ENCODE measurements around the gene SYPL2. TPM values are rescaled to one million over a fixed set of nuclear protein-coding genes. Genes with fewer than 3 reads are reported as not detected.

Gene SYPL2
- total RNA-seq, 1 experiment from 2014 or later = 1.3 TPM

GRCh38 chr1:109493805-109494539 is 27.6 kb downstream of the SYPL2 start, which contains the start of gene CYB561D1:
TSS of gene CYB561D1 (plus strand) at chr1:109494094. CDS start at chr1:109494140, 46 bp downstream.
- RAD21 ChIA-PET (ENCODE audit: low non-redundant PET in 1 of 2, low total read pairs in 2 of 2, uncharacterized antibody in 2 of 2, unreplicated experiment in 2 of 2) = interaction anchor here in 1 of 2 experiments (0.6 kb wide), 1 partner anchor 38 kb away, joined by 5 read pairs; no protein-coding TSS in a partner anchor
- POLR2A ChIA-PET = interaction anchor here (0.6 to 1.6 kb wide), 3 partner anchors 19 to 68 kb away, joined by 3 to 4 read pairs (median 3); partner anchors contain the start of gene PSMA5
- no peaks in the 10 kb centered on the region for H3K9me2 ChIP-seq (ENCODE audit: insufficient read depth)
- TF ChIP-seq RAD21 (IDR thresholded peaks at IDR 0.05; ENCODE audit: low read depth) (peak; percentile 49), ZFX (IDR thresholded peaks at IDR 0.05) (peak; percentile 29; the same call in 1 of the 2 replicates), MAX (IDR thresholded peaks at IDR 0.05) (peak; percentile 82), REST (IDR thresholded peaks at IDR 0.05; ENCODE audit: low read depth) (no peak), TCF7L2 (IDR thresholded peaks at IDR 0.05; ENCODE audit: borderline replicate concordance, extremely low read depth, insufficient read depth, insufficient read length) (peak; percentile 24), SRF (IDR thresholded peaks at IDR 0.05; ENCODE audit: low read depth) (no peak), SP1 (IDR thresholded peaks at IDR 0.05; ENCODE audit: low read depth) (peak; percentile 41; the same call in 1 of the 2 replicates), YY1 (IDR thresholded peaks at IDR 0.05; ENCODE audit: extremely low read depth, insufficient replicate concordance, low read depth, low read length) (peak; percentile 58), CBX3 (IDR thresholded peaks at IDR 0.05; ENCODE audit: low read depth) (no peak; the same call in 1 of the 2 replicates), SIN3A (IDR thresholded peaks at IDR 0.05; ENCODE audit: low read depth) (peak; percentile 89), CTCF (IDR thresholded peaks at IDR 0.05 in 2 of 3, conservative IDR thresholded peaks at IDR 0.05 in 1 of 3; ENCODE audit: borderline replicate concordance in 1 of 3, insufficient read depth in 1 of 3, low read depth in 2 of 3, low read length in 2 of 3) (peak; percentile 77 to 98 (median 85)), FOSL1 (IDR thresholded peaks at IDR 0.05; ENCODE audit: low read depth) (no peak), ZNF274 (IDR thresholded peaks at IDR 0.05; ENCODE audit: low read depth, low read length) (no peak), ZBTB33 (IDR thresholded peaks at IDR 0.05; ENCODE audit: extremely low read depth, insufficient replicate concordance, low read length) (peak; percentile 87), CEBPB (IDR thresholded peaks at IDR 0.05; ENCODE audit: low read depth) (no peak), POLR2AphosphoS5 (IDR thresholded peaks at IDR 0.05; ENCODE audit: low read depth, low read length) (peak; percentile 84)
- TF ChIP-seq, protein P1, sequence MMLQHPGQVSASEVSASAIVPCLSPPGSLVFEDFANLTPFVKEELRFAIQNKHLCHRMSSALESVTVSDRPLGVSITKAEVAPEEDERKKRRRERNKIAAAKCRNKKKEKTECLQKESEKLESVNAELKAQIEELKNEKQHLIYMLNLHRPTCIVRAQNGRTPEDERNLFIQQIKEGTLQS (IDR thresholded peaks at IDR 0.05) = no peak

More at GRCh38 chr1:109493805-109494539, 27.6 kb downstream of the SYPL2 start, which contains the start of gene CYB561D1:
- peak within 1 kb of the TSS; percentile 63 for H3K4me2 ChIP-seq (ENCODE audit: low read length)
- peak within 1 kb of the TSS; percentile 13 for H2AFZ ChIP-seq (ENCODE audit: low read depth, low read length, poor library complexity, severe bottlenecking)
- no peaks in the 10 kb centered on the region; the same call in 1 of the 2 replicates for H3K79me2 ChIP-seq (ENCODE audit: insufficient read depth, low read length)
- H3K27me3 ChIP-seq (ENCODE audit: insufficient read depth, low read length) = no peaks in the 10 kb centered on the region
- no peaks in the 10 kb centered on the region for H3K9me3 ChIP-seq (ENCODE audit: control insufficient read depth in 1 of 2, insufficient read depth in 1 of 2, low read depth in 1 of 2, low read length in 2 of 2)
- ATAC-seq (peak; percentile 92), DNase-seq (ENCODE audit: low read depth, low spot score) (peak; percentile 53)
- BruUV-seq (replicated peaks) = no TSS peak
- CTCF ChIA-PET = interaction anchor here (0.8 to 7.1 kb wide), 10 partner anchors 8 to 67 kb away, joined by 3 to 146 read pairs (median 4); no protein-coding TSS in a partner anchor
- H3K4me3 ChIP-seq (replicated peaks in 1 of 2; ENCODE audit: low read depth in 1 of 2, low read length in 2 of 2) = peak within 1 kb of the TSS; percentile 90 to 94
- peak within 1 kb of the TSS; percentile 60 for H3K9ac ChIP-seq (ENCODE audit: low read length)
- no peaks in the 10 kb centered on the region for H4K20me1 ChIP-seq (ENCODE audit: insufficient read depth)
- H3K27ac ChIP-seq (ENCODE audit: low read depth, low read length) = peak within 1 kb of the TSS; percentile 61
- H3K4me1 ChIP-seq (ENCODE audit: control insufficient read depth in 1 of 2, insufficient read depth in 2 of 2, low read length in 2 of 2) = peaks cover 10 to 14% of the 10 kb centered on the region in 2 experiments; a peak in 2 of 4 replicates
- H3K36me3 ChIP-seq (ENCODE audit: control insufficient read depth in 1 of 2, insufficient read depth in 2 of 2, low read length in 2 of 2) = peaks cover 4 to 5% of the 10 kb centered on the region in 2 experiments; a peak in 1 of 4 replicates
- intact Hi-C loops (cut with micrococcal nuclease) = loop anchor here (1.0 kb wide), 1 partner anchor 38 kb away; no protein-coding TSS in a partner anchor
